Sciatic nerve (tissue), 2 donors: Measurements from ENCODE around the gene CEP112. TPM values are rescaled to one million over a fixed set of nuclear protein-coding genes. Genes with fewer than 3 reads are reported as not detected.

Experiments used
- ATAC-seq: fragments of 200-7000 bp; cut with Tn5 transposase; one replicate; pipeline ENCODE4 v1.9.1; 2020; ENCODE audit warnings: mild to moderate bottlenecking, moderate library complexity
- DNase-seq: peaks from one replicate; pipeline ENCODE4 v3.0.0-alpha.2; 2020; ENCODE audit warnings: low spot score
- intact Hi-C: fragments of 100-400 bp; cut with DNase I; formaldehyde crosslinking; loops from one replicate; pipeline ENCODE4 v1.14.2; 2022
- total RNA-seq: library from RNA; stranded (reverse); fragmentation: NEBNext Ultra II Directional; extraction: Animal tissue kit (Norgen Biotek cat#: 25700); gene quantifications from one replicate; pipeline ENCODE4 v1.2.1, GENCODE V29; 2021
- donor health status: DM: no; HTN: no; CAD: no.
- donor health status: DM: no; HTN: no; CAD: no.

The CEP112 gene
- total RNA-seq, 1 donor from 2014 or later = 64.9 TPM

DNA sequence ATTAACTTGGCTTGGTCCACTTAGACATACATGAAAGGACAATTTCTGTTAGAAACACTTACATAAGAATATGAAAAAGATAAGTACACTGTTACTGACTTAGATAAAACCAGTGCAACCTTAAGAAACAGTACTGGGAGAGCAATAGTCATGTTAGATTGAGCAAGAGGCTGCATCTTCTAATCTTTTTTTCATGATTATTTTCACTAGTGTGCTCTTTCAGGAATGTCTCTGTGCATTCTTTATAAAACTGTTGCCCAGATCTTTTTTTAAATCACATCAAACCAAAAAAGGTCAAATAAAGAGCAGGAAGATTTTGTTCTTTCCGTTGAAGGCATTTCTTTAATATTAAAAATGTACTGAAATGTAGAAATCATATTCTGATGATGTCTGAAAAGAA, 529.7 kb downstream of the CEP112 start:
- peak; percentile 44 for ATAC-seq
- no peak for DNase-seq
- intact Hi-C loops = no loop called here

- ATAC-seq (no peak), DNase-seq (no peak)
- intact Hi-C loops = no loop called here
Observed at GRCh38 chr17:65660947-65661346, 531.0 kb downstream of the CEP112 start.

DNA sequence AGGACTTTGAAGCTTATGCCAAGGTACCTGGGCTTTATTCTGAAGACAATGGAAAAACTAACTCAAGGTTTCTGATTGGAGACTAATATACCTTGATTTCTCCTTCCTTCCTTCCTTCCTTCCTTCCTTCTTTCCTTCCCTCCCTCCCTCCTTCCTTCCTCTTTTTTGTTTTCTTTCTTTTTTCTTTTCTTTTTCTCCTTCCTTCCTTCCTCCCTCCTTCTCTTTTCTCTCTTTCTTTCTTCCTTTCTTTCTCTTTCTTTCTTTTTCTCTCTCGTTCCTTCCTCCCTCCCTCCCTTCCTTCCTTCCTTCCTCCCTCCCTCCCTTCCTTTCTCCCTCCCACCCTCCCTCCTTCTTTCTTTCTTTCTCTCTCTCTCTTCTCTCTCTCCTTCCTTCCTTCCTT, 531.9 kb downstream of the CEP112 start:
- DNase-seq (no peak), ATAC-seq (no peak)
- intact Hi-C loops = no loop called here

DNA sequence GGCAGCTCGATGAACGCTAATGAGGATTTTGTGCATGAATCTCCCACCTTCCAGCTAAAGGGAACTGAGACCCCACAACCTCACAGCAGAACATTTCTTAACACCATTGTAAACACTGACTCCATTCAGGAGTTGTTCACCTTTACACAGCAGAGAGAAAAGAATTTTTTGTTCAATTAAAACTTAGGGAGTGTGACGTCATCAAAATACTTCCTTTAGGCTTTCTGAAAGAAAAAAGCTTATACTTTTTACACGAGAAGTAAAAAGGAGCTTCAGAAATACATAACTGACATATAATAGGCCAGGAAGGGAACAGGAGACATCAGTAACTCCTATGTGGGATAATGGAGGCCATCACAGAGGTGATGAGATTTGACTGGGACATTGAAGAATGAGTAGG, 532.4 kb downstream of the CEP112 start:
- no peak for DNase-seq
- no peak for ATAC-seq
- intact Hi-C loops = no loop called here

DNA sequence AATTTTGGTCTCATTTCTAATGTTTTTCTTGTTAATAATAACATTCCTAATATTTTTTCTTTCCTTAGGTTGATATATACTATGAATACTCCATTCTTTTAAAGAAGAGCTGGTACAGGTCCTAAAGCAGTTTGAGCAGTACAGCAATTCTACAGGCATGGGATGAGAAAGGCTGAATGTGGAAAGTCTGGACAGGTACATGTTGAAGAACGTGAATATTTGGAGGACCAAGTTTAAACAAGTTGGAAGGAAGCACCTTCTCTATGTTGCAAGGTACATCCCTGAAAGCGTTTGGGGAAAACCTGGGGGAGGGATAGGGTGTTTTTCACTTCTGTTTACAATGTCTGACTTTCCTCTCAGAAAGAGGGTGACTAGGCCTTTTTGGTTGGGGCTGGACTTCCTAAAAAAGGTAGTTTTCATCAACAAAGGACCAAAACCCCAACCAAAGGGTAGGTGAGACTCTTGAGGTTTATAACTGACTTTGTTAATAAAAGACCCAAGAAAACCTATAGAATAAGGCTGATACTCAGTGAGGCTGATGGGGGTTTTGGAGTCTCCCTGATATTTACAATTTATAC, 534.6 kb downstream of the CEP112 start:
- ATAC-seq = no peak
- intact Hi-C loops = no loop called here
- DNase-seq = no peak

DNA sequence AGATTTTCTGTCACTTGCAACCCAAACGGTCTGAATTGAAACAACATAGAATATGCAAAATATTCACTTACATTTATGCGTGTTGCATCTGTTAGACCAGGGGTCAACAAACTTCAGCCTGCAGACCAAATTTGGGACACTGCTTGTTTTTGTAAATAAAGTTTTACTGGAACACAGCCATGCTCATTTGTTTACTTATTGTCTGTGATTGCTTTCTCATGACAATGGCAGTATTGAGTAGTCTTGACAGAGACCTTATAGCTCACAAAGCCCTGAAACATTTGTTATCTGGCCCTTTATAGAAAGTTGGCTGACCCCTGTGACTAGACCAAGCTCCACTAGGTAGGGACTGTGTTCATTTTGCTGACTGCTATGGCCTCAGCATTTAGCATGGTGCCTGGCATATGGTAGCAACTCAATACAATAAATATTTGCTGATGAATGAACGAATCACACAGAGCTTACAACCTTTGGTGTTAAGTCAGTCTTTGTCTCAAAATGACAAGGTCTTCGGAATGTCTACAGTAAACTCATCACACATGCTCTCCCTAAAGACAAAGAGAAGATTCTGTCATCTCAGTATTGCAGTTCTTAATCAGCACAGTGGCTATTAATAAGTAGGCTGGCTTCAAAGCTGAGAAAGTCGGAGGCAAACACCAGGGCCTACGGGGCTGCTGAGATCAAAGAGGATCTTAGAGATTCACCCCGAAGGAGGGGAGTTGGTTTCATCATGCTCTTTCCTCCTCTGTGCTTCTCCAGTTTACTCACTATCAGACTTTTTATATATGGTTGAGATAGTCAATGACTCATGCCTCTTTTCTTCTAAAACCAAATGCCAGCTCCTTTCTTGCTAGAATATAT, 535.3 kb downstream of the CEP112 start:
- intact Hi-C loops = no loop called here
- no peak for DNase-seq
- no peak for ATAC-seq

GRCh38 chr17:65655706-65656105, 536.2 kb downstream of the CEP112 start:
- no peak for DNase-seq
- intact Hi-C loops = no loop called here
- ATAC-seq = no peak

DNA sequence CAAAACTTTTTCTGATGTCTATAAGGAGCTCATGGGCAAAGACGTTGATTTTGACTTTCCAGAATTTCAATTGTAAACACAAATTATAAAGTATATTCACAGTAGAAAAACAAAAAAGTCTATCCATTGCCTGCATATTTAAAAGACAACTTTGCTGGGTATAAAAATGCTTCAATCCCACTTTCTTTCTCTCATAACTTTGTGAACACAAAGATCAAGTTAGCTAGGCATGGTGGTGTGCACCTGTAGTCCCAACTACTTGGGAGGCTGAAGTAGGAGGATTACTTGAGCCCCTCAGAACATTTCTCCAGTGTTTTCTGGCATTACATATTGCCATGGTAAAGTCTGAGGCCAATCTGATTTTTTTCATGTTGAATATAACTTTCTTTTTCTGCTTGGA, 547.4 kb downstream of the CEP112 start:
- ATAC-seq (no peak), DNase-seq (no peak)
- intact Hi-C loops = no loop called here

GRCh38 chr17:65638221-65638975, 553.5 kb downstream of the CEP112 start:
- ATAC-seq = peak; percentile 44
- intact Hi-C loops = no loop called here
- DNase-seq = no peak

GRCh38 chr17:65637786-65638185, 554.1 kb downstream of the CEP112 start:
- no peak for DNase-seq
- ATAC-seq = no peak
- intact Hi-C loops = no loop called here

- DNase-seq = no peak
- ATAC-seq = no peak
- intact Hi-C loops = no loop called here
Observed at GRCh38 chr17:65634533-65634932, 557.4 kb downstream of the CEP112 start.

- intact Hi-C loops = no loop called here
- no peak for DNase-seq
- ATAC-seq = no peak
Observed at GRCh38 chr17:65633988-65634387, 557.9 kb downstream of the CEP112 start.

- intact Hi-C loops = no loop called here
- DNase-seq = no peak
- ATAC-seq = no peak
Observed at GRCh38 chr17:65633146-65633881, 558.6 kb downstream of the CEP112 start.

DNA sequence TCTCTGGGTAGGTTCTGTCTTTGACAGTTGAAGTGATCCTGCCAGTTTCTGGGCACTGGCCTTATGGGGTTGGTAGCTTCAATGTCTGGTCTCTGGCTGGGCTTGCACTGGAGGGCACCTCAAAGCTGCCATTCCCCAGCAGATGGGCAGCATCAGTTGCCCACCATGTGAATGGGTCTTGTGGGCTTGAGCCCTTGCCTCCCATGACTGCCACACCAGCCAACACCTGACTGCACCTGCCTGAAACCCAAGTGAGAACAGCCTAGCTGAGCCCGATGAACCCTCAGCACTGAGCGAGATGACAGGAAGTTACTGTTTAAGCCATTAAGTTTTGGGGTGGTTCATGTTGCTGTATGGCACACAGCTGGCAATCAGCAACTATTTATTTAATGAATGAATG, 561.4 kb downstream of the CEP112 start:
- intact Hi-C loops = no loop called here
- DNase-seq = no peak
- no peak for ATAC-seq

DNA sequence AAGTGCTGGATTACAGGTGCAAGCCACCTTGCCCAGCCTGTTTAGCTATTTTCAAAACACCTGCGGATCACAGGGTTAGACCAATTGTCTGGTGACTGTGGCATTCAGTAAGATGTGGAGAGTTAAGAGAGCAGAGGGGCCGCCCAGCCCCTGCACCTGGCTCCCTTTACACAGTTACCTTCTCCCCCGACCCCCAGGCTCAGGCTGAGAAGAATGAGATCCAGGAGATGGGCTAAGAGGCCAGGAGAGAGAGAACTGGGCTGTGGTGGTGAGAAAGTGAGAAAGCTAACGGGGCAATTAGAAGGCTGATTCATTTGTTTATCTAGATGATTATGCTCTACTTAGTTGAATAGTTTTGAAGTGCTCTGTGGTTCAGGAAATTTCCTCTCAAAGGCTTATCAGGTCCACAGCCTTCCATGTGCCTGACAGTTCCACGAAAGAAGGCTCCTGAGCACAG, 562.7 kb downstream of the CEP112 start:
- intact Hi-C loops = no loop called here
- no peak for ATAC-seq
- DNase-seq = no peak

DNA sequence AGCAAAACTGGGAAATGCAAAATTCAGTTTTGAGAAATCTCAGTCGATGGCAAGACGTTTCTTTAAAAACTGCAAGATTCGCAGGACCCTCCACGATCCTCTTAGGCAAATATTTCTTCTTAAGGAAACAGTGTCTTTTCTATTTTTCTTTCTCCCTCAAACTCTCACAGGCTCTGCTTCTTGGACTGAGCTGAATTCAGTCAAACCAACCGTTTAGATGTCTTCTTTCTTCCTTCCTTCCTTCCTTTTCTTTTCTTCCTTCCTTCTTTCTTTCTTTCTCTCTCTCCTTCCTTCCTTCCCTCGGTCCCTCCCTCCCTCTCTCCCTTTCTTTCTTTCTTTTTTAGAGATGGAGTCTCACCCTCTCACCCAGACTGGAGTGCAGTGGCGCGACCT, 563.3 kb downstream of the CEP112 start:
- peak; percentile 63 for ATAC-seq
- no peak for DNase-seq
- intact Hi-C loops = no loop called here

DNA sequence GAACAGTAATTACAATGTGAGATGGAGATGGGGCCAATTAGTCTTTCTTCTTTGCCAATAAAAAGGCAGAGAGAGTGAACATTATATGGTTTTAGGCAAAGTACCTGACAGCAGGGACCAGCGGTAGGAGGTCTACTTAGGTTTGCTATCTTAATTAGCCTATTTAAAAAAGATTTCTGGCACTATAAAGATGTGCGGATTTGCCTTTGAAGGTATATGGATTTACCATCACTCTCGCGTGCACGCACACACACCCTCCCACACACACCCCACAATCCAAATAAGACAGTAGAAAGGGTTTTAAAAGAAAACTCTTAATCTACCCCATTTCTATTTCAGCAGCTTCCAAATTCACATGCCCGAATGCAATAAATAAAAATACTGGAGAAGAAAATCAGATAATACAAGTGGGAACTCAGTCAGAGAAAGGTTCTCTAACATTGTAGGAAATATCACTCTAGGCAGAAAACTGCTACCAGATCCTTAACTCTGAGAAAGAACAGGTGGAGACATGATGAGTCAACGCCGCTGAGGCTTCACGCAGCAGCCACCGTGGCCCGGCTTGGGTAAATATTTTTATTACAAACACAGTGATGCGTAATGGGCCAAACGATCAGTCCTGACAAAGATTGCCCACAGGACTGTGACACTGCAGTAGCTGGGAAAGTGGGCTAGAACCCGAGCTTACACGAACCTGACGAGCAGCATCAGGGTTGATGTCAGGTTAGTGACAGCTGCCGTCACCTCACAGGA, 563.9 kb downstream of the CEP112 start:
- DNase-seq (no peak), ATAC-seq (peak; percentile 80)
- intact Hi-C loops = no loop called here

GRCh38 chr17:65627108-65627507, 564.8 kb downstream of the CEP112 start:
- DNase-seq = no peak
- intact Hi-C loops = no loop called here
- ATAC-seq = no peak

- intact Hi-C loops = no loop called here
- no peak for ATAC-seq
- no peak for DNase-seq
Observed at GRCh38 chr17:65626451-65626850, 565.5 kb downstream of the CEP112 start.
